Activated CD4-positive, alpha-beta T cell treated with anti-CD3 and anti-CD28 coated beads, Interleukin-2, amount 50 U/mL, for 4 hours (primary cell): ENCODE results near the gene FBXL7.

Experiments
- DNase-seq, 2 experiments: peaks; one replicate each; pipeline ENCODE4 v3.0.0-alpha.2; 2020

Gene FBXL7

GRCh38 chr5:15914638-15915037 lies 414.7 kb downstream of the FBXL7 start:
- DNase-seq = no peak

- no peak for DNase-seq
Measured at GRCh38 chr5:15926586-15926985, 426.6 kb downstream of the FBXL7 start.

GRCh38 chr5:15927710-15928380 lies 427.9 kb downstream of the FBXL7 start:
- no peak for DNase-seq

GRCh38 chr5:15929611-15930263 lies 429.8 kb downstream of the FBXL7 start:
- DNase-seq = no peak

GRCh38 chr5:15932066-15932465 lies 432.1 kb downstream of the FBXL7 start:
- DNase-seq = no peak

- no peak for DNase-seq
Measured at GRCh38 chr5:15933259-15934207, 433.6 kb downstream of the FBXL7 start.

- no peak for DNase-seq
Measured at GRCh38 chr5:15936505-15937245, 436.7 kb downstream of the FBXL7 start.

- no peak for DNase-seq
Measured at GRCh38 chr5:15937708-15938107, 437.7 kb downstream of the FBXL7 start.

- no peak for DNase-seq
Measured at GRCh38 chr5:15938186-15938585, 438.2 kb downstream of the FBXL7 start.

GRCh38 chr5:15938961-15939360 lies 439.0 kb downstream of the FBXL7 start:
- DNase-seq = no peak

GRCh38 chr5:15940905-15941304 lies 440.9 kb downstream of the FBXL7 start:
- no peak for DNase-seq

GRCh38 chr5:15943487-15943886 lies 443.5 kb downstream of the FBXL7 start:
- no peak for DNase-seq

GRCh38 chr5:15946026-15946425 lies 446.0 kb downstream of the FBXL7 start:
- DNase-seq = no peak

GRCh38 chr5:15948190-15948589 lies 448.2 kb downstream of the FBXL7 start:
- DNase-seq = no peak

GRCh38 chr5:15951126-15951525 lies 451.1 kb downstream of the FBXL7 start:
- DNase-seq = no peak

- DNase-seq = no peak
Measured at GRCh38 chr5:15951550-15951949, 451.6 kb downstream of the FBXL7 start.

- no peak for DNase-seq
Measured at GRCh38 chr5:15956622-15957021, 456.6 kb downstream of the FBXL7 start.

GRCh38 chr5:15957124-15957523 lies 457.1 kb downstream of the FBXL7 start:
- no peak for DNase-seq

- DNase-seq = no peak
Measured at GRCh38 chr5:15959370-15960164, 459.6 kb downstream of the FBXL7 start.

- no peak for DNase-seq
Measured at GRCh38 chr5:15966066-15966640, 466.2 kb downstream of the FBXL7 start.

GRCh38 chr5:15966651-15967050 lies 466.7 kb downstream of the FBXL7 start:
- DNase-seq = no peak

GRCh38 chr5:15968993-15969392 lies 469.0 kb downstream of the FBXL7 start:
- no peak for DNase-seq
